Panc1 (cell line): ENCODE measurements around the gene MYH3. TPM values are rescaled to one million over a fixed set of nuclear protein-coding genes. Genes with fewer than 3 reads are reported as not detected.

Source experiments
- ATAC-seq: fragments of 200-7000 bp; cut with Tn5 transposase; 2 replicates; pipeline ENCODE4 v1.9.1; 2020; ENCODE audit warnings: mild to moderate bottlenecking, moderate library complexity
- BruUV-seq: library from RNA; stranded (reverse); fragments of 400-500 nt; replicated peaks from 2 replicates; lab custom pipeline; 2021; lab: Mats Ljungman, UMichigan
- CTCF ChIA-PET: fragments of 300-600 bp; sonication (Branson Sonifier 250); formaldehyde crosslinking; loops from one replicate; lab custom pipeline; 2022; ENCODE audit warnings: antibody characterized with exemption; lab: Charles Lee
- POLR2A ChIA-PET: fragments of 300-600 bp; sonication (Branson Sonifier 250); formaldehyde crosslinking; loops from one replicate; lab custom pipeline; 2022; ENCODE audit warnings: antibody characterized with exemption; lab: Charles Lee
- DNase-seq: peaks from one replicate; pipeline ENCODE4 v3.0.0-alpha.2; 2010; ENCODE audit warnings: low read depth, low spot score
- H3K27ac ChIP-seq: 2 replicates; pipeline ENCODE4 v1.5.1; 2011; ENCODE audit warnings: mild to moderate bottlenecking, low read length, inconsistent platforms
- H3K27me3 ChIP-seq: fragments of 200-500 bp; sonication (Bioruptor generic); 2 replicates; pipeline ENCODE4 v1.6.0; 2014; ENCODE audit warnings: low read length, inconsistent platforms; ENCODE audit not compliant: control insufficient read depth, insufficient read depth
- H3K36me3 ChIP-seq: fragments of 200-500 bp; sonication (Bioruptor generic); 2 replicates; pipeline ENCODE4 v1.5.1; 2014; ENCODE audit warnings: inconsistent platforms, mild to moderate bottlenecking, low read length, moderate library complexity; ENCODE audit not compliant: control insufficient read depth, insufficient read depth
- H3K4me1 ChIP-seq: 2 replicates; pipeline ENCODE4 v1.5.1; 2011; ENCODE audit warnings: inconsistent platforms, mild to moderate bottlenecking, low read length, moderate library complexity; ENCODE audit not compliant: control insufficient read depth, insufficient read depth
- H3K4me3 ChIP-seq, 2 experiments: 2 replicates each; pipeline ENCODE4 v1.5.1; 2011 to 2012; ENCODE audit warnings: low read depth in 2 of 2, low read length in 2 of 2, mild to moderate bottlenecking in 2 of 2, inconsistent platforms in 1 of 2, moderate library complexity in 1 of 2
- H3K9me3 ChIP-seq: fragments of 200-500 bp; sonication (Bioruptor generic); 2 replicates; pipeline ENCODE4 v1.5.1; 2014; ENCODE audit warnings: low read depth, mild to moderate bottlenecking, inconsistent platforms, low read length, moderate library complexity; ENCODE audit not compliant: control insufficient read depth, insufficient read depth
- CTCF ChIP-seq: fragments of 450-650 bp; IDR thresholded peaks from 2 replicates; pipeline ENCODE4 v1.5.1; 2017; ENCODE audit warnings: mild to moderate bottlenecking
- POLR2AphosphoS5 ChIP-seq: IDR thresholded peaks from 2 replicates; pipeline ENCODE4 v1.6.1; 2012; ENCODE audit warnings: mild to moderate bottlenecking, low read depth, low read length, moderate library complexity
- REST ChIP-seq, 2 experiments: IDR thresholded peaks; 2 replicates each; pipeline ENCODE4 v1.6.1; 2011 to 2012; ENCODE audit warnings: low read depth in 2 of 2, control low read depth in 1 of 2, low read length in 1 of 2, mild to moderate bottlenecking in 1 of 2, moderate library complexity in 1 of 2; ENCODE audit not compliant: insufficient read depth in 1 of 2
- SIN3A ChIP-seq: IDR thresholded peaks from 2 replicates; pipeline ENCODE4 v1.6.1; 2012; ENCODE audit warnings: low read depth, mild to moderate bottlenecking, low read length, moderate library complexity, borderline replicate concordance; ENCODE audit not compliant: insufficient read depth
- TCF7L2 ChIP-seq: IDR thresholded peaks from 2 replicates; pipeline ENCODE4 v1.6.1; 2011; ENCODE audit warnings: mild to moderate bottlenecking, low read depth, low read length, inconsistent platforms
- in situ Hi-C: cut with HindIII; loops from 2 replicates; pipeline ENCODE4 v1.10.0; 2016; ENCODE audit warnings: low sequenced_read_pairs, low pct_unique_long_range_greater_than_20kb
- intact Hi-C: fragments of 100-400 bp; cut with micrococcal nuclease; formaldehyde crosslinking; loops from one replicate; pipeline ENCODE4 v1.10.0; 2022; ENCODE audit not compliant: unreplicated experiment
- total RNA-seq: library from RNA; stranded (reverse); gene quantifications from one replicate; pipeline ENCODE4 v1.2.1, GENCODE V29; 2021; ENCODE audit not compliant: unreplicated experiment

The MYH3 gene
- total RNA-seq, 1 experiment from 2014 or later, result 1.6 TPM

- ATAC-seq (no peak), DNase-seq (no peak)
- ChIA-PET CTCF (no interaction called here), POLR2A (no interaction called here)
- Histone ChIP-seq H3K27ac (no peak overlapping the region), H3K9me3 (no peaks in the 10 kb centered on the region), H3K4me1 (peaks cover 4% of the 10 kb centered on the region; the same call in 1 of the 2 replicates), H3K27me3 (no peaks in the 10 kb centered on the region), H3K36me3 (peaks cover 4% of the 10 kb centered on the region), H3K4me3 (no peak overlapping the region)
- intact Hi-C loops, result no loop called here
- TF ChIP-seq TCF7L2 (no peak), SIN3A (no peak), CTCF (no peak), POLR2AphosphoS5 (no peak), REST (IDR thresholded peaks at IDR 0.05; ENCODE audit: insufficient read depth in 1 of 2, low read depth in 2 of 2, low read length in 1 of 2) (no peak)
- in situ Hi-C loops, result no loop called here
- BruUV-seq, result no TSS peak
These were observed 45.5 kb upstream of the MYH3 start for GRCh38 chr17:10702574-10702973.

- H3K9me3 ChIP-seq, result no peaks in the 10 kb centered on the region
- POLR2A ChIA-PET, result no interaction called here
- no TSS peak for BruUV-seq
- DNase-seq, result no peak
- TF ChIP-seq POLR2AphosphoS5 (no peak), TCF7L2 (no peak), SIN3A (no peak), REST (IDR thresholded peaks at IDR 0.05; ENCODE audit: insufficient read depth in 1 of 2, low read depth in 2 of 2, low read length in 1 of 2) (no peak), CTCF (no peak)
- H3K4me3 ChIP-seq, result no peak overlapping the region
- H3K27me3 ChIP-seq, result no peaks in the 10 kb centered on the region
- in situ Hi-C loops (no loop called here), intact Hi-C loops (no loop called here)
- H3K4me1 ChIP-seq, result peaks cover 4% of the 10 kb centered on the region; the same call in 1 of the 2 replicates
- H3K36me3 ChIP-seq, result peaks cover 6% of the 10 kb centered on the region
- CTCF ChIA-PET, result interaction anchor here (0.7 kb wide), 1 partner anchor 50 kb away, joined by 7 read pairs; no protein-coding TSS in a partner anchor
- no peak overlapping the region for H3K27ac ChIP-seq
- no peak for ATAC-seq
These were observed 42.7 kb upstream of the MYH3 start for GRCh38 chr17:10699856-10700255.
